ENCODE data around the gene CETN3.

DNA sequence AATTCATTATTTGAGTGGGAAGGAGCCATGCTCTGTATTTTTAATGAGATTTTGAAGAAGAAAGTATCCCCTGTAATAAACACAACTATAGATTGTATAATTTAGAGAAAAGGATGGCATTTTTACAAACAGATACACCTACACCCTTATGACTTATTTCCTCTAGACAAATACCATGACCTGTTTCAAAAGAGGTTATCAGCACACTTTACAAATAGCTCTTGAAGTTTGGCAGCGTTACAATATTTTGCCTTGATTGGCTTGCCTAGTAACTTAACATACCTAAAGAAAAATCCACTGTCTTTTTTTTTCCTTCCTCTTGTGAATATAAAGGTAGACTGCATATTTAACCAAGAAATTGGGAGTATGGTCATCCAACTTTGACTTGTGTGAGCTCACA, 28.5 kb upstream of the CETN3 start:
- TF ChIP-seq, protein P1, sequence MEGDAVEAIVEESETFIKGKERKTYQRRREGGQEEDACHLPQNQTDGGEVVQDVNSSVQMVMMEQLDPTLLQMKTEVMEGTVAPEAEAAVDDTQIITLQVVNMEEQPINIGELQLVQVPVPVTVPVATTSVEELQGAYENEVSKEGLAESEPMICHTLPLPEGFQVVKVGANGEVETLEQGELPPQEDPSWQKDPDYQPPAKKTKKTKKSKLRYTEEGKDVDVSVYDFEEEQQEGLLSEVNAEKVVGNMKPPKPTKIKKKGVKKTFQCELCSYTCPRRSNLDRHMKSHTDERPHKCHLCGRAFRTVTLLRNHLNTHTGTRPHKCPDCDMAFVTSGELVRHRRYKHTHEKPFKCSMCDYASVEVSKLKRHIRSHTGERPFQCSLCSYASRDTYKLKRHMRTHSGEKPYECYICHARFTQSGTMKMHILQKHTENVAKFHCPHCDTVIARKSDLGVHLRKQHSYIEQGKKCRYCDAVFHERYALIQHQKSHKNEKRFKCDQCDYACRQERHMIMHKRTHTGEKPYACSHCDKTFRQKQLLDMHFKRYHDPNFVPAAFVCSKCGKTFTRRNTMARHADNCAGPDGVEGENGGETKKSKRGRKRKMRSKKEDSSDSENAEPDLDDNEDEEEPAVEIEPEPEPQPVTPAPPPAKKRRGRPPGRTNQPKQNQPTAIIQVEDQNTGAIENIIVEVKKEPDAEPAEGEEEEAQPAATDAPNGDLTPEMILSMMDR (IDR thresholded peaks at IDR 0.05; ENCODE audit: low read length): no peak
- TF ChIP-seq EZH2 (optimal IDR thresholded peaks at IDR 0.05; ENCODE audit: low read depth, low read length): no peak
- TF ChIP-seq EZH2phosphoT487 (IDR thresholded peaks at IDR 0.05; ENCODE audit: low read length): no peak
